GM12801 (cell line): ENCODE data around the gene KPNA4.

ENCODE experiments used
- TF ChIP-seq, protein P1 (sequence below): IDR thresholded peaks from one replicate; pipeline ENCODE4 v1.5.1; 2011; ENCODE audit warnings: control low read depth; ENCODE audit not compliant: insufficient read length; ENCODE audit errors: extremely low read depth

Gene KPNA4

DNA sequence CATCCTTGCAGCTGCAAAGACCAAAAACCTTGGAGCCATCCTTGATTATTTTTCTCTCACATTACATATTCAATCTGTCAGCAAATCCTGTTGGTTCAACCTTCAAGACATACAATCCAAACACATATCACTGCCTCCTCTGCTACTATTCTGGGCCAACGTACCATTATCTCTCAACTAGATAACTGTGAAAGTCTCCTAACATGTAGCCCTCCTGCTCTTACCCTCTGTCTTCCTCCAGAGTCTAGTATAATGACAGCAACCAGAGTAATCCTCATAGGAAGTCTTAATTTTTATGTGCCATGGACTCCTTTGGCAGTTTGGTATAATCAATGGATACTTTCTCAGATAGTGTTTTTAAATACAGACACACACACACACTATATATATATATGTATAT lies 27.6 kb downstream of the KPNA4 start:
- TF ChIP-seq, protein P1, sequence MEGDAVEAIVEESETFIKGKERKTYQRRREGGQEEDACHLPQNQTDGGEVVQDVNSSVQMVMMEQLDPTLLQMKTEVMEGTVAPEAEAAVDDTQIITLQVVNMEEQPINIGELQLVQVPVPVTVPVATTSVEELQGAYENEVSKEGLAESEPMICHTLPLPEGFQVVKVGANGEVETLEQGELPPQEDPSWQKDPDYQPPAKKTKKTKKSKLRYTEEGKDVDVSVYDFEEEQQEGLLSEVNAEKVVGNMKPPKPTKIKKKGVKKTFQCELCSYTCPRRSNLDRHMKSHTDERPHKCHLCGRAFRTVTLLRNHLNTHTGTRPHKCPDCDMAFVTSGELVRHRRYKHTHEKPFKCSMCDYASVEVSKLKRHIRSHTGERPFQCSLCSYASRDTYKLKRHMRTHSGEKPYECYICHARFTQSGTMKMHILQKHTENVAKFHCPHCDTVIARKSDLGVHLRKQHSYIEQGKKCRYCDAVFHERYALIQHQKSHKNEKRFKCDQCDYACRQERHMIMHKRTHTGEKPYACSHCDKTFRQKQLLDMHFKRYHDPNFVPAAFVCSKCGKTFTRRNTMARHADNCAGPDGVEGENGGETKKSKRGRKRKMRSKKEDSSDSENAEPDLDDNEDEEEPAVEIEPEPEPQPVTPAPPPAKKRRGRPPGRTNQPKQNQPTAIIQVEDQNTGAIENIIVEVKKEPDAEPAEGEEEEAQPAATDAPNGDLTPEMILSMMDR: no peak

DNA sequence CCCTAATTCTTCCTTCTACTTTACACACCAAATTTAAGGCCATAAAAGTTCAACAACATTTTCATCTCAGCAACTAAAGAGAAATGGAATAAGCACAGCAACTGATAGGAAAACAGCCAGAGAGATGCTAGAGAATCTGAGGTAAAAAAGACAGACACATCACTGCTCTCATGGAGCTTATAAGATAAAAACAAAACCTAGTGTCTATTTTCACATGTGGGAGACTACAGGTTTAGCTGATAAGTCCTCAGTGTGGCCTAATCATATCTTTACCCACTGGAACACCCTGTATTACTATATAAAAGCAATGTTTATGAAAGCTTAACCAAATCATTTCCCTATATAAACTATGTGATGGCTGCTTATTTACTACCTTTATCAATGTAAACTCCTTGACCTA lies 33.0 kb downstream of the KPNA4 start:
- TF ChIP-seq, protein P1: no peak

DNA sequence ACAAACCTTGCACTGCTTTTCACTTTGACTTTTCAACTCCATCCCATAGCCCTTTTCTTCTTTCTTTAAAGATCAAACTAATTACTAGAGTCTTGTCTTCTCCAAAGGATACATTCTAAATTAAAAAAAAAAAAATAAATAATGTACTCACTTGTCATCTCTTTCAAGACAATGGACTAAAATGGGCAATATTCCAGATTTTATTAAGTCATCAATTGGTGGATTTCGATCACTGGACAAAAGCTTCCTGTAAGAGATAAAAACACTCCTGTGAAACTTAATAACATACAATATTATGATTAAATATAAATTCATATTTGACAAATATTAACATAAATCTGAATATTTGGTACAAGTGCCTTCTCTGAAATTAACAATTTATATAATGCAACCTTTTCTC lies 34.1 kb downstream of the KPNA4 start:
- TF ChIP-seq, protein P1: no peak

DNA sequence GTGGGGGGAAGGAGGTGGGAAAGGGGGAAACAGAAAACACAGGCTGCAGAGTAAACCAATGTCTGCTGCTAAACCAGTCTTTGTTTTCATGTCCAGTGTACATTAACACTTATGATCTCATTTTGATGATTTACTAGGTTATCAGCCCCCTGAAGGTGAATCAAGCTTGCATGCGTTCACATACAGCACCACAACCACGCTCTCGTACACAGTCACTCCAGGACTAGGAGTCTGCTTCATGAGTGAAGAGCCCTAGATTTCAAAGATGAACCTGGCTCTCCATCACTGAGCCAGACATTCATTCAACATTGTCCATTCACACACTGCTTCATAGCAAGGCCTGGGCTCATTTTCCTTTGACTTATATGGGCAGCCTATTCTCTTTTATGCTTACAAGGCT lies 64.0 kb downstream of the KPNA4 start:
- TF ChIP-seq, protein P1: no peak

DNA sequence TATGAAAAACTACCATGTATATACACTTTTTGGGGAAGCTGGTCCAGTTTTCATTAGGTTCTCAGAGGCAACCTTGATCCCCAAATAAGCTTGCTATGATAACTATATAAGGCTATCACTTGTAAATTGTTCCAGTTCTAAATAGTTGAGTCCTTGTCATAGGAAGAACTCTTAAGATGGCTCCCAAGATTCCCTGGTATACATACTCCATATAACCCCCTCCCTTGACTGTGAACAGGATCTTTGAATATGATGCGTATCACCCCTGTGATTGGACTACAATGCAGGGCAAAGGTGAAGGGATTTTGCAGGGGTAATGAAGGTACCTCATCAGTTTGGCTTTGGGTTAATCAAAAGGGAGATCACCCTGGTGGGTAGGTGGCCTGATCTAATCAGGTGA lies 67.2 kb downstream of the KPNA4 start:
- TF ChIP-seq, protein P1: no peak

DNA sequence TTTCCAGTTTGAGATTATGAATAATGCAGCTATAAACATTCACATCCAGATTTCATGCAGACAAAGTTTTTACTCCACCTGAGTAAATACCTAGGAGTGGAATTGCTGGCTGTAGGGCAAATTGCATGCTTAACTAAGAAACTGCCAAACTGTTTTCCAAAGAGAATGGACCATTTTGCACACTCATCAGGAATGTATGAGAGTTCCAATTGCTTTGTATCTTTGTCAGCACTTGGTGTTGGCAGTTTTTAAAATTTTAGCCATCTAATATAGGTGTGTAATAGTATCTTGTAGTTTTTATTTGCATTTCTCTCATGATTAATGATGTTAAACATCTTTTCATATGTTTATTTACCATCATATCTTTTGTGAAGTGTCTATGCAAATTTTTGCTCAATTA lies 75.2 kb downstream of the KPNA4 start:
- TF ChIP-seq, protein P1: no peak

DNA sequence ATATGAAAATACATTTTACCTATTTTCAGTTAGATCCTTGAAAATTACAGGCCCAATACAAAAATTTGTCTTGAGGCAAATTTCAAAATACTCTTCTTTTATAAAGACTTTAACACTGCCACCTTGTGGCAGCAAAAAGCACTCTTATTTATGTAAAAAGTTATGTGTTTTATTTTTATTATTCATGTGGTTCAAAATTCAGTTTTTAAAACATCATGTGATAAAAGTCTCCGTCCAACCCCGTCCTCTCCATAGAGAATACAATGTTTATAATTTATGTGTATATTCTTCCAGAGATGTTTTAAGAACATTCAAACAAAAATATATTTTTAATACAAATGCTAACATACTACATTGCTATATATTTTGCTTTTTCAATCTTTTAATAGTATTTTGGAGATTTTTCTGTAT lies 78.9 kb downstream of the KPNA4 start:
- TF ChIP-seq, protein P1: no peak

DNA sequence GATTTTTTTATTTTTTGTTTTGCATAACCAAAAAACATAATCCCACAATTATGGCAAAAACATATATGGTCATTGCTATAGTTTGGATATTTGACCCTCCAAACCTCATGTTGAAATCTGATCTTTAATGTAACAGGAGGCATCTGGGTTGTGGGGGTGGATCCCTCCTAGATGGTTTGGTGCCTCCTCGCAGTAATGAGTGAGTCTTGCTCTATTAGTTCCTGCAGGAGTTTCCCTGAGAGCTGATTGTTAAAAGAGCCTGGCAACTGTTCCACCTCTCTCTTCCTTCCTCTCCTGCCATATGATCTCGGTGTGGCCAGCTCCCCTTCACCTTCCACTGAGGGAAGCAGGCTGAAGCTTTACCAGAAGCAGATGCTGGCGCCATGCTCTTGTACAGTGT lies 82.6 kb downstream of the KPNA4 start:
- TF ChIP-seq, protein P1: no peak
